HG02763 (cell line): ENCODE data around the gene ENOX1.

Experiments used
- ATAC-seq: cut with Tn5 transposase; IDR thresholded peaks from one replicate; pipeline ENCODE4 v1.9.1; 2021; ENCODE audit warnings: mild to moderate bottlenecking, moderate library complexity; ENCODE audit not compliant: unreplicated experiment

Gene ENOX1

GRCh38 chr13:43492745-43493144, 294.0 kb downstream of the ENOX1 start:
- ATAC-seq = no peak

- ATAC-seq = no peak
These were observed 294.5 kb downstream of the ENOX1 start for GRCh38 chr13:43492311-43492710.

- ATAC-seq = no peak
These were observed 297.5 kb downstream of the ENOX1 start for GRCh38 chr13:43489233-43489632.

GRCh38 chr13:43487885-43488284, 298.9 kb downstream of the ENOX1 start:
- no peak for ATAC-seq

- no peak for ATAC-seq
These were observed 299.3 kb downstream of the ENOX1 start for GRCh38 chr13:43487461-43487860.

GRCh38 chr13:43484432-43485225, 302.1 kb downstream of the ENOX1 start:
- ATAC-seq = no peak

GRCh38 chr13:43483930-43484329, 302.8 kb downstream of the ENOX1 start:
- ATAC-seq = no peak

- no peak for ATAC-seq
These were observed 304.1 kb downstream of the ENOX1 start for GRCh38 chr13:43482641-43483040.

GRCh38 chr13:43482026-43482425, 304.7 kb downstream of the ENOX1 start:
- ATAC-seq = no peak

GRCh38 chr13:43478902-43479301, 307.9 kb downstream of the ENOX1 start:
- ATAC-seq = no peak

GRCh38 chr13:43478211-43478610, 308.6 kb downstream of the ENOX1 start:
- no peak for ATAC-seq

- no peak for ATAC-seq
These were observed 311.6 kb downstream of the ENOX1 start for GRCh38 chr13:43475140-43475539.

- ATAC-seq = no peak
These were observed 313.3 kb downstream of the ENOX1 start for GRCh38 chr13:43473437-43473836.

GRCh38 chr13:43472980-43473379, 313.8 kb downstream of the ENOX1 start:
- ATAC-seq = no peak

GRCh38 chr13:43472339-43472738, 314.4 kb downstream of the ENOX1 start:
- ATAC-seq = no peak

GRCh38 chr13:43470610-43471009, 316.2 kb downstream of the ENOX1 start:
- ATAC-seq = no peak

- ATAC-seq = no peak
These were observed 317.0 kb downstream of the ENOX1 start for GRCh38 chr13:43469791-43470190.

- no peak for ATAC-seq
These were observed 322.1 kb downstream of the ENOX1 start for GRCh38 chr13:43464578-43465264.

- no peak for ATAC-seq
These were observed 338.0 kb downstream of the ENOX1 start for GRCh38 chr13:43448605-43449336.

- no peak for ATAC-seq
These were observed 340.6 kb downstream of the ENOX1 start for GRCh38 chr13:43446126-43446525.

GRCh38 chr13:43445668-43446067, 341.1 kb downstream of the ENOX1 start:
- no peak for ATAC-seq

- ATAC-seq = no peak
These were observed 342.7 kb downstream of the ENOX1 start for GRCh38 chr13:43444081-43444480.
